HG03097 (cell line): ENCODE measurements around the gene KCNJ18.
"Not testable (repeated sequence)": the region's sequence is repeated elsewhere in the genome, so short reads cannot be mapped to it uniquely, and the experiment has no call there.

Experiments
- ATAC-seq: cut with Tn5 transposase; IDR thresholded peaks from one replicate; pipeline ENCODE4 v1.9.1; 2021; ENCODE audit not compliant: unreplicated experiment, low FRiP score

Gene KCNJ18

GRCh38 chr17:21691883-21692703, at the start of gene KCNJ18:
TSS of gene KCNJ18 (plus strand) at chr17:21692523. CDS start at chr17:21702787, 10,264 bp downstream.
- not testable (repeated sequence) for ATAC-seq

- not testable (repeated sequence) for ATAC-seq
Observed at GRCh38 chr17:21648125-21648524, 44.2 kb upstream of the KCNJ18 start.

- ATAC-seq = not testable (repeated sequence)
Observed at GRCh38 chr17:21650043-21650442, 42.3 kb upstream of the KCNJ18 start.

GRCh38 chr17:21652049-21652448, 40.3 kb upstream of the KCNJ18 start:
- not testable (repeated sequence) for ATAC-seq

- not testable (repeated sequence) for ATAC-seq
Observed at GRCh38 chr17:21653211-21653610, 39.1 kb upstream of the KCNJ18 start.

GRCh38 chr17:21656518-21657309, 35.6 kb upstream of the KCNJ18 start:
- not testable (repeated sequence) for ATAC-seq

GRCh38 chr17:21659635-21660034, 32.7 kb upstream of the KCNJ18 start:
- ATAC-seq = not testable (repeated sequence)

GRCh38 chr17:21661455-21661854, 30.9 kb upstream of the KCNJ18 start:
- ATAC-seq = not testable (repeated sequence)

- ATAC-seq = not testable (repeated sequence)
Observed at GRCh38 chr17:21663166-21663565, 29.2 kb upstream of the KCNJ18 start.

- not testable (repeated sequence) for ATAC-seq
Observed at GRCh38 chr17:21663614-21664474, 28.5 kb upstream of the KCNJ18 start.

GRCh38 chr17:21665171-21665570, 27.2 kb upstream of the KCNJ18 start:
- not testable (repeated sequence) for ATAC-seq

GRCh38 chr17:21665935-21666493, 26.3 kb upstream of the KCNJ18 start:
- ATAC-seq = not testable (repeated sequence)

GRCh38 chr17:21666711-21667412, 25.5 kb upstream of the KCNJ18 start:
- ATAC-seq = not testable (repeated sequence)

GRCh38 chr17:21667413-21668117, 24.8 kb upstream of the KCNJ18 start:
- ATAC-seq = not testable (repeated sequence)

GRCh38 chr17:21668118-21668488, 24.2 kb upstream of the KCNJ18 start:
- not testable (repeated sequence) for ATAC-seq

GRCh38 chr17:21668746-21669508, 23.4 kb upstream of the KCNJ18 start:
- not testable (repeated sequence) for ATAC-seq

- ATAC-seq = not testable (repeated sequence)
Observed at GRCh38 chr17:21669616-21670360, 22.5 kb upstream of the KCNJ18 start.
